ENCODE data around the gene LRRC56. TPM values are rescaled to one million over a fixed set of nuclear protein-coding genes. Genes with fewer than 3 reads are reported as not detected.
A peak's percentile ranks its signal among the peaks of the same experiment; 100 is the strongest.

LRRC56 gene
- total and polyA plus RNA-seq, 9 of the 15 experiments (the other 6 are each of a cell fraction or from before 2014, with no cell fraction given), result 0.03 to 4.5 (median 1.0) TPM; not detected in 1

- peaks cover 4% of the 10 kb centered on the region; the same call in 1 of the 3 replicates for H3K36me3 ChIP-seq (ENCODE audit: control insufficient read depth, insufficient read depth, low read length)
- no peaks in the 10 kb centered on the region for H3K27me3 ChIP-seq (ENCODE audit: control insufficient read depth in 2 of 2, insufficient read depth in 2 of 2, low read length in 2 of 2)
- ChIA-PET CTCF (ENCODE audit: low intra/inter-chr PET ratio) (no interaction called here), POLR2A (no interaction called here)
- 0 out of 2 replicates have a peak, but pooled peaks cover 1% of the 10 kb centered on the region for H3K9me3 ChIP-seq (replicated peaks; ENCODE audit: control insufficient read depth, insufficient read depth, low read depth, low read length)
- no peak overlapping the region for H3K27ac ChIP-seq (ENCODE audit: extremely low read depth, low read depth, low read length)
- H3K9me1 ChIP-seq (ENCODE audit: control insufficient read depth, insufficient read depth, low read length), result no peaks in the 10 kb centered on the region
- TF ChIP-seq POLR3G (IDR thresholded peaks at IDR 0.05; ENCODE audit: extremely low read depth, insufficient read length, insufficient replicate concordance) (no peak), IRF9 (tag; IDR thresholded peaks at IDR 0.05) (no peak), GATAD2B (IDR thresholded peaks at IDR 0.05; ENCODE audit: borderline replicate concordance) (no peak), SMARCA5 (IDR thresholded peaks at IDR 0.05) (no peak)
- in situ Hi-C loops (cut with MboI), result no loop called here
- ATAC-seq (no peak), DNase-seq (ENCODE audit: extremely low read depth in 1 of 4, low spot score in 3 of 4) (no peak), FAIRE-seq (no peak)
- H3K4me1 ChIP-seq (replicated peaks in 1 of 2; ENCODE audit: control insufficient read depth in 2 of 2, insufficient read depth in 2 of 2, low read length in 2 of 2), result peaks cover 0 to 34% of the 10 kb centered on the region in 2 experiments; a peak in 2 of 5 replicates
- H3K4me2 ChIP-seq (ENCODE audit: insufficient read depth, low read length), result no peak overlapping the region
- 58% methylated on average over 17 of the region's 17 CpGs for WGBS (ENCODE audit: insufficient coverage, low coverage, missing lambda C conversion rate)
- H3K79me2 ChIP-seq (ENCODE audit: control insufficient read depth, insufficient read depth, low read length), result no peaks in the 10 kb centered on the region
- intact Hi-C loops (cut with micrococcal nuclease), result no loop called here
- H4K20me1 ChIP-seq (replicated peaks; ENCODE audit: control insufficient read depth, insufficient read depth, low read length), result no peaks in the 10 kb centered on the region
- no TSS peak for BruUV-seq (replicated peaks)
- H2AFZ ChIP-seq (ENCODE audit: low read depth, low read length), result no peak overlapping the region
- H3K4me3 ChIP-seq, result no peak overlapping the region
- peak overlapping the region in 1 of 2 experiments; percentile 28; a peak in 1 of 4 replicates for H3K9ac ChIP-seq (ENCODE audit: insufficient read depth in 1 of 2, low read depth in 2 of 2, low read length in 2 of 2)
Observed at GRCh38 chr11:526192-526591, 11.1 kb upstream of the LRRC56 start.
